Fibroblast of the conjunctiva (primary cell): ENCODE measurements around the gene THBS1.

Source experiments
- DNase-seq: peaks from one replicate; pipeline ENCODE4 v3.0.0-alpha.2; 2010; ENCODE audit warnings: low read depth

The THBS1 gene

GRCh38 chr15:39589193-39589814, 8.4 kb downstream of the THBS1 start:
- no peak for DNase-seq

- DNase-seq: no peak
Observed at GRCh38 chr15:39589815-39590644, 9.2 kb downstream of the THBS1 start.

- no peak for DNase-seq
Observed at GRCh38 chr15:39591141-39591895, 10.4 kb downstream of the THBS1 start.

DNA sequence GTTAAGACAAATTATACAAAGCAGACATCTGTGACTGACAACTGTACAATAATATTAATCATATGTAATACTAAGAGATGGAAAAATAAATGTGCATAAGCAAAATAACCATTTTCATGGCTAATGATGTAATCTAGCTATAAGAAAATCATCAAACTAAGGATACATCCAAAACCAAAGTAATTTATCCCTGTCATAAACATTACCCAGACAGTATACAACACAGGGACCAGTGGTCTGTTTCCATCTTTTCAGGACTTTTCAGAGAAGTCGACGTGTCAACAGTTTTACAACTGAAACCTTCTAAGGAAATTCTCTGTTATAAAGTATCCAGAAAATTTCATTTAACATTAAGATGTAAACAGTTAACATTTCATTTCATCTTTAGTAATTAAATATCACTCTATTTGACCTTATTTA, 11.0 kb downstream of the THBS1 start:
- DNase-seq: no peak

DNA sequence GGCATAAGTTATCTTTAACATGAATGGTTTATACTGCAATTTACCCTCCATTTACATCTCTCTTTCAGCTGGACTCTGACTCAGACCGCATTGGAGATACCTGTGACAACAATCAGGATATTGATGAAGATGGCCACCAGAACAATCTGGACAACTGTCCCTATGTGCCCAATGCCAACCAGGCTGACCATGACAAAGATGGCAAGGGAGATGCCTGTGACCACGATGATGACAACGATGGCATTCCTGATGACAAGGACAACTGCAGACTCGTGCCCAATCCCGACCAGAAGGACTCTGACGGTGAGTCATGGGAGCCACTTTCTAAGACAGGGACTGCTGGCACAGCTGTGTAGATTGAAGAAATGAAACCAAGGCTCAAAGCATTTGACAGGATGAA, 11.6 kb downstream of the THBS1 start:
- DNase-seq: no peak

DNA sequence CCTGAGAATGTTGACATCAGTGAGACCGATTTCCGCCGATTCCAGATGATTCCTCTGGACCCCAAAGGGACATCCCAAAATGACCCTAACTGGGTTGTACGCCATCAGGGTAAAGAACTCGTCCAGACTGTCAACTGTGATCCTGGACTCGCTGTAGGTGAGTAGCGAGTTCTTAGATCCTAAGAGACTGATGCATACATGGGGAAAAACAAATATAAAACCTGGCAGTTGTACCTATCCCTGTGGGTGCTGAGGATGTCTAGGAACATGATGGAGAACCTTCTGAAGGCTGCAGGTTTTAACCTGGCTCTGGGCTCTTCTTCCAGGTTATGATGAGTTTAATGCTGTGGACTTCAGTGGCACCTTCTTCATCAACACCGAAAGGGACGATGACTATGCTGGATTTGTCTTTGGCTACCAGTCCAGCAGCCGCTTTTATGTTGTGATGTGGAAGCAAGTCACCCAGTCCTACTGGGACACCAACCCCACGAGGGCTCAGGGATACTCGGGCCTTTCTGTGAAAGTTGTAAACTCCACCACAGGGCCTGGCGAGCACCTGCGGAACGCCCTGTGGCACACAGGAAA, 12.3 kb downstream of the THBS1 start:
- no peak for DNase-seq

- DNase-seq: no peak
Observed at GRCh38 chr15:39593656-39594445, 13.0 kb downstream of the THBS1 start.

- DNase-seq: no peak
Observed at GRCh38 chr15:39594446-39595337, 13.8 kb downstream of the THBS1 start.

- no peak for DNase-seq
Observed at GRCh38 chr15:39595338-39596221, 14.7 kb downstream of the THBS1 start.

DNA sequence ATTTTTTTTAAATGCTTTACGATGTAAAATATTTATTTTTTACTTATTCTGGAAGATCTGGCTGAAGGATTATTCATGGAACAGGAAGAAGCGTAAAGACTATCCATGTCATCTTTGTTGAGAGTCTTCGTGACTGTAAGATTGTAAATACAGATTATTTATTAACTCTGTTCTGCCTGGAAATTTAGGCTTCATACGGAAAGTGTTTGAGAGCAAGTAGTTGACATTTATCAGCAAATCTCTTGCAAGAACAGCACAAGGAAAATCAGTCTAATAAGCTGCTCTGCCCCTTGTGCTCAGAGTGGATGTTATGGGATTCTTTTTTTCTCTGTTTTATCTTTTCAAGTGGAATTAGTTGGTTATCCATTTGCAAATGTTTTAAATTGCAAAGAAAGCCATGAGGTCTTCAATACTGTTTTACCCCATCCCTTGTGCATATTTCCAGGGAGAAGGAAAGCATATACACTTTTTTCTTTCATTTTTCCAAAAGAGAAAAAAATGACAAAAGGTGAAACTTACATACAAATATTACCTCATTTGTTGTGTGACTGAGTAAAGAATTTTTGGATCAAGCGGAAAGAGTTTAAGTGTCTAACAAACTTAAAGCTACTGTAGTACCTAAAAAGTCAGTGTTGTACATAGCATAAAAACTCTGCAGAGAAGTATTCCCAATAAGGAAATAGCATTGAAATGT, 15.6 kb downstream of the THBS1 start:
- no peak for DNase-seq

DNA sequence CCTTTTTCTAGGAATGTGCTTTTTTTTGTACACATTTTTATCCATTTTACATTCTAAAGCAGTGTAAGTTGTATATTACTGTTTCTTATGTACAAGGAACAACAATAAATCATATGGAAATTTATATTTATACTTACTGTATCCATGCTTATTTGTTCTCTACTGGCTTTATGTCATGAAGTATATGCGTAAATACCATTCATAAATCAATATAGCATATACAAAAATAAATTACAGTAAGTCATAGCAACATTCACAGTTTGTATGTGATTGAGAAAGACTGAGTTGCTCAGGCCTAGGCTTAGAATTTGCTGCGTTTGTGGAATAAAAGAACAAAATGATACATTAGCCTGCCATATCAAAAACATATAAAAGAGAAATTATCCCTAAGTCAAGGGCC, 16.5 kb downstream of the THBS1 start:
- DNase-seq: no peak

GRCh38 chr15:39597751-39598185, 16.9 kb downstream of the THBS1 start:
- DNase-seq: no peak

DNA sequence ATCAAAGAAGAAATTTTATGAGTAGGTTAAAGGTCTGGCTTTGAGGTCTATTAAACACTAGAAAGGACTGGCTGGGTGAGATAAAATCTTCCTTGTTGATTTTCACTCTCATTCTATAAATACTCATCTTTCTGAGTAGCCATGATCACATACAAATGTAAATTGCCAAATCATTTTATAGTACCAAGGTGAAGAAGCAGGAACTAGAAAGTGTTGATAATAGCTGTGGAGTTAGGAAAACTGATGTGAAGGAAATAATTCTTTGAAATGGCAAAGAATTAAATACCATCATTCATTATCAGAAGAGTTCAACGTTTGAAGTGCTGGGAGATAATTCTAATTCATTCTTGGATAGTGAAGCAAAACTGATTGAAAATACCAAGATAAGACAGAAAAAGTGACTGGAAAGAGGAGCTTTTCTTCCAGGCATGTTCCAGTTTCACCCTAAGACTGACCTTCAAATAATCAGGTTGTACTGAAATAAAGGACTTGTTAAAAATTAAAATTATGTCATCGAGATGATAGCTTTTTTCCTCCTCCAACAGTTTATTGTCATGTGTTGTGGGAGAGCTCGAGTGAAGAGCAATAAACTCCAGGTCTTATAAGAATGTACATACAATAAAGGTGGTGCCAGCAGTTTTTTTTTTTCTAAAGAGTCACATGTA, 17.4 kb downstream of the THBS1 start:
- no peak for DNase-seq

DNA sequence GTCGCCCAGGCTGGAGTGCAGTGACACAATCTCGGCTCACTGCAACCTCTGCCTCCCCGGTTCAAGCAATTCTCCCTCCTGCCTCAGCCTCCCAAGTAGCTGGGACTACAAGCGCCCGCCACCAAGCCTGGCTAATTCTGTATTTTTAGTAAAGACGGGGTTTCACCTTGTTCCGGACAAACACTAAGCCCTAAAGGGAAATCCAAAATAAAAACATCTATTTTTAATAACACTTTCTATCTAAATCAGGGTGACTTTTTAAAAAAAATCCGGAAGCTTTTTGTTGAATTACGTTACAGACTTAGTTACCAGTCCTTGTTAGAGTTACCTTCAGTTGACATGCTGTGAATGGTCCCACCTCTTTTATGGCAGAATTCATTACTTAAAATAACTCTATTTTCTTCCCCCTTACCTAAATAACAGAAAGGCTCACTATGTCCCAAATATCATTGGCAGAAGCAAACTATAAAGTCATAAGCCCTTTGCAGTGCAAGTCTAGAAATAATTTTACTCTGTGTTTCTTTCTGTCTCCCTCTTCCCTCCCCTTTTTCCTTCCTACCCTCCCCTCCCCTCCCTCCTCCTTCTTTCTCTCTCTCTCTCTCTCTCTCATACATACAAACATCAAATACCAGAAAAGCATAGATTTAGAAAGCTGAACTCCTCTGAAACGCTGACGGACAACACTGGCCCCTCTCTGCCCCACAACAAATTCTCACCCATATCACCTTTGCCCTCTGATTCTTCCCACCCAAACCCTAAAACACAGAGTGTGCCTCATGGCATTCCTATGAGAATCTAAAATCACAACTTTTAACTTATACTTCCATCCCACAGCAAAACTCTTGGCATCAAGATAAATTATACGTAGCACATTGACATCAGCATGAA, 18.3 kb downstream of the THBS1 start:
- no peak for DNase-seq

DNA sequence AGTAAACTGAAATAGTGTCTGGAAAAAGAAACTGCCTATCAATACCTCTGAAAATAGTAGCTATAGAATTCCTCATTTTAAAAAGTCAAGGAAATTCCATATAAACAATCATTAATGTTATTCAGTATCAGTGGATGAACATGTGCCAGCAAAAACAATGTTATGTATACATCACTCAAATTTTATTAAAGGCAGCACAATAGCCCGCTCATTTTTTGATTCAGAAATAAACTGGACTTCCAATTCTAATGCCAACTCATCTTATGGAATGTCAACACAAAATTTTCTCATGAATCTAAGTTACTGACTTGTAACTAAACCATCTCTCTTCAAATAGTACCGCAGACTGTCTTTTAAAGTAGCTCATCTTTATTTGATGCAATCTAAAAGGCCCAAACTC, 19.0 kb downstream of the THBS1 start:
- DNase-seq: no peak

GRCh38 chr15:39602143-39602542, 21.3 kb downstream of the THBS1 start:
- DNase-seq: no peak

DNA sequence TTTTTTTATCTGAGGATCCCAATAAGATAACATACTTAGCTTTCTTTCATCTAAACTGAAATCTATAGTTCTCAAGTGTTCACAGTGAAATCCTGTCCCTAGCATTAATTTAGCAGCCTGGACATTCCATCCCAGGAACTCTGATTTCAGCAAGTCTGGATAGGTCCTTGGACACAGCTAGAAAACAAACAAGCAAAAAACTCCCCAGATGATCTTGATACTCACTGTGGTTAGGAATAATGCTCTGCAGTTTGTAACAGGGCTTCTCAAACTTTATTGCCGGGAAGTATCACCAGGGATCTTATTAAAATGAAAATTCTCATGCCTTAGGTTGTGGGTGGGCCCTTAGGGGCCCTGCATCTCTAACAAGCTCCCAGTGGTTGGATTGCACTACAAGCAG, 24.3 kb downstream of the THBS1 start:
- no peak for DNase-seq
